Tongue (tissue), 2 donors: ENCODE measurements around the gene SLC16A5. TPM values are rescaled to one million over a fixed set of nuclear protein-coding genes. Genes with fewer than 3 reads are reported as not detected.
"Not testable (repeated sequence)": the region's sequence is repeated elsewhere in the genome, so short reads cannot be mapped to it uniquely, and the experiment has no call there.

ENCODE experiments used
- DNase-seq: peaks from one replicate; pipeline ENCODE4 v3.0.0-alpha.2; 2015
- total RNA-seq: library from RNA; depleted of rRNA; stranded (reverse); fragments of >200 nt; gene quantifications from one replicate; pipeline ENCODE4 v1.2.3, GENCODE V29; 2014

SLC16A5 gene
- total RNA-seq, 1 donor from 2014 or later = 11.5 TPM

- DNase-seq = no peak
Observed at GRCh38 chr17:75064040-75064439, 23.7 kb upstream of the SLC16A5 start.

- DNase-seq = no peak
Observed at GRCh38 chr17:75064460-75064859, 23.3 kb upstream of the SLC16A5 start.

GRCh38 chr17:75064867-75065561 lies 22.7 kb upstream of the SLC16A5 start:
- no peak for DNase-seq

GRCh38 chr17:75065562-75066151 lies 22.1 kb upstream of the SLC16A5 start:
- DNase-seq = no peak

- DNase-seq = no peak
Observed at GRCh38 chr17:75067856-75068255, 19.9 kb upstream of the SLC16A5 start.

GRCh38 chr17:75068750-75069149 lies 19.0 kb upstream of the SLC16A5 start:
- DNase-seq = no peak

GRCh38 chr17:75069783-75070182 lies 18.0 kb upstream of the SLC16A5 start:
- no peak for DNase-seq

GRCh38 chr17:75071478-75072271 lies 16.1 kb upstream of the SLC16A5 start:
- DNase-seq = not testable (repeated sequence)

GRCh38 chr17:75072909-75073308 lies 14.8 kb upstream of the SLC16A5 start:
- DNase-seq = not testable (repeated sequence)

GRCh38 chr17:75073618-75074047 lies 14.1 kb upstream of the SLC16A5 start:
- no peak for DNase-seq

- DNase-seq = no peak
Observed at GRCh38 chr17:75074532-75074931, 13.2 kb upstream of the SLC16A5 start.

- no peak for DNase-seq
Observed at GRCh38 chr17:75075597-75076336, 12.0 kb upstream of the SLC16A5 start.

GRCh38 chr17:75077072-75077495 lies 10.7 kb upstream of the SLC16A5 start:
- no peak for DNase-seq

GRCh38 chr17:75077496-75078283 lies 10.1 kb upstream of the SLC16A5 start:
- DNase-seq = peak; percentile 66

GRCh38 chr17:75078284-75079022 lies 9.3 kb upstream of the SLC16A5 start:
- DNase-seq = no peak

- DNase-seq = no peak
Observed at GRCh38 chr17:75079023-75079373, 8.8 kb upstream of the SLC16A5 start.

GRCh38 chr17:75081611-75082540 lies 5.9 kb upstream of the SLC16A5 start:
- no peak for DNase-seq

- no peak for DNase-seq
Observed at GRCh38 chr17:75082683-75083082, 5.1 kb upstream of the SLC16A5 start.

- peak; percentile 18 for DNase-seq
Observed at GRCh38 chr17:75084039-75084660, 3.6 kb upstream of the SLC16A5 start.
